Activated CD4-positive, alpha-beta T cell treated with anti-CD3 and anti-CD28 coated beads, Interleukin-2, amount 10 ng/mL, durations not matched to agents 7 days and 5 days (primary cell): ENCODE measurements around the gene PHLPP1. TPM values are rescaled to one million over a fixed set of nuclear protein-coding genes. Genes with fewer than 3 reads are reported as not detected.
"Not testable (repeated sequence)": the region's sequence is repeated elsewhere in the genome, so short reads cannot be mapped to it uniquely, and the experiment has no call there.

Source experiments
- CTCF ChIA-PET: fragments of 350-600 bp; sonication (Branson Sonifier 250); formaldehyde crosslinking; loops from one replicate; lab custom pipeline; 2021; ENCODE audit warnings: antibody characterized with exemption; lab: Charles Lee
- POLR2A ChIA-PET: fragments of 350-600 bp; sonication (Branson Sonifier 250); formaldehyde crosslinking; loops from one replicate; lab custom pipeline; 2021; ENCODE audit warnings: antibody characterized with exemption; lab: Charles Lee
- DNase-seq: peaks from one replicate; pipeline ENCODE4 v3.0.0-alpha.2; 2020
- H3K27ac Mint-ChIP-seq: one replicate; pipeline ENCODE4 v1.8.0; 2021; ENCODE audit warnings: mild to moderate bottlenecking, moderate library complexity, mixed read lengths
- H3K27me3 Mint-ChIP-seq: one replicate; pipeline ENCODE4 v1.8.0; 2021; ENCODE audit warnings: mixed read lengths
- H3K36me3 Mint-ChIP-seq: one replicate; pipeline ENCODE4 v1.8.0; 2021; ENCODE audit warnings: low read depth, mixed read lengths
- H3K4me1 Mint-ChIP-seq: one replicate; pipeline ENCODE4 v1.8.0; 2021; ENCODE audit warnings: mixed read lengths
- H3K4me3 Mint-ChIP-seq: one replicate; pipeline ENCODE4 v1.8.0; 2021; ENCODE audit warnings: mild to moderate bottlenecking, moderate library complexity, mixed read lengths
- H3K9me3 Mint-ChIP-seq: one replicate; pipeline ENCODE4 v1.8.0; 2021; ENCODE audit warnings: mixed read lengths
- total RNA-seq, 2 experiments: library from RNA; stranded (reverse); gene quantifications; one replicate each; pipeline ENCODE4 v1.2.3, GENCODE V29; 2021

PHLPP1 gene
- total RNA-seq, 2 experiments from 2014 or later, result 2.7 to 3.8 TPM

GRCh38 chr18:62737241-62737873 lies 22.0 kb downstream of the PHLPP1 start:
- Mint-ChIP-seq H3K9me3 (no peaks in the 10 kb centered on the region), H3K4me3 (no peak overlapping the region), H3K4me1 (no peaks in the 10 kb centered on the region), H3K36me3 (no peaks in the 10 kb centered on the region), H3K27ac (no peak overlapping the region), H3K27me3 (no peaks in the 10 kb centered on the region)
- no peak for DNase-seq
- ChIA-PET POLR2A (no interaction called here), CTCF (interaction anchor here (0.7 to 1.1 kb wide), 2 partner anchors 22 to 237 kb away, joined by 3 read pairs; partner anchors contain the start of gene PHLPP1)

- Mint-ChIP-seq H3K36me3 (no peaks in the 10 kb centered on the region), H3K27me3 (no peaks in the 10 kb centered on the region), H3K4me3 (no peak overlapping the region), H3K27ac (no peak overlapping the region), H3K9me3 (no peaks in the 10 kb centered on the region), H3K4me1 (no peaks in the 10 kb centered on the region)
- no peak for DNase-seq
- ChIA-PET POLR2A (no interaction called here), CTCF (interaction anchor here (1.9 kb wide), 1 partner anchor 13 kb away, joined by 5 read pairs; no protein-coding TSS in a partner anchor)
Observed at GRCh38 chr18:62738639-62739038, 23.3 kb downstream of the PHLPP1 start.

GRCh38 chr18:62739911-62740310 lies 24.6 kb downstream of the PHLPP1 start:
- H3K9me3 Mint-ChIP-seq, result no peaks in the 10 kb centered on the region
- no peaks in the 10 kb centered on the region for H3K27me3 Mint-ChIP-seq
- no peak overlapping the region for H3K27ac Mint-ChIP-seq
- ChIA-PET POLR2A (interaction anchor here (0.6 kb wide), 1 partner anchor 256 kb away, joined by 11 read pairs; no protein-coding TSS in a partner anchor), CTCF (interaction anchor here (0.7 to 1.9 kb wide), 2 partner anchors 14 to 42 kb away, joined by 3 to 5 read pairs; no protein-coding TSS in a partner anchor)
- no peaks in the 10 kb centered on the region for H3K4me1 Mint-ChIP-seq
- no peaks in the 10 kb centered on the region for H3K36me3 Mint-ChIP-seq
- no peak for DNase-seq
- no peak overlapping the region for H3K4me3 Mint-ChIP-seq

- H3K27ac Mint-ChIP-seq, H3K36me3 Mint-ChIP-seq, POLR2A ChIA-PET, H3K9me3 Mint-ChIP-seq, H3K4me3 Mint-ChIP-seq, H3K27me3 Mint-ChIP-seq, H3K4me1 Mint-ChIP-seq, DNase-seq: not testable (repeated sequence)
- CTCF ChIA-PET, result interaction anchor here (1.9 kb wide), 1 partner anchor 13 kb away, joined by 4 read pairs; no protein-coding TSS in a partner anchor
Observed at GRCh38 chr18:62740650-62741049, 25.3 kb downstream of the PHLPP1 start.

GRCh38 chr18:62741118-62741566 lies 25.8 kb downstream of the PHLPP1 start:
- no peaks in the 10 kb centered on the region for H3K9me3 Mint-ChIP-seq
- no peak overlapping the region for H3K4me3 Mint-ChIP-seq
- no peaks in the 10 kb centered on the region for H3K27me3 Mint-ChIP-seq
- POLR2A ChIA-PET, result no interaction called here
- H3K27ac Mint-ChIP-seq, result no peak overlapping the region
- DNase-seq, result no peak
- CTCF ChIA-PET, result interaction anchor here (1.9 kb wide), 1 partner anchor 13 kb away, joined by 4 read pairs; no protein-coding TSS in a partner anchor
- no peaks in the 10 kb centered on the region for H3K36me3 Mint-ChIP-seq
- no peaks in the 10 kb centered on the region for H3K4me1 Mint-ChIP-seq

- H3K9me3 Mint-ChIP-seq, result no peaks in the 10 kb centered on the region
- H3K27me3 Mint-ChIP-seq, result no peaks in the 10 kb centered on the region
- H3K36me3 Mint-ChIP-seq, result no peaks in the 10 kb centered on the region
- H3K27ac Mint-ChIP-seq, result no peak overlapping the region
- CTCF ChIA-PET, result interaction anchor here (1.9 kb wide), 1 partner anchor 13 kb away, joined by 4 read pairs; no protein-coding TSS in a partner anchor
- H3K4me3 Mint-ChIP-seq, result no peak overlapping the region
- no peaks in the 10 kb centered on the region for H3K4me1 Mint-ChIP-seq
- POLR2A ChIA-PET, result no interaction called here
- DNase-seq, result no peak
Observed at GRCh38 chr18:62741584-62741983, 26.2 kb downstream of the PHLPP1 start.

- Mint-ChIP-seq H3K9me3 (peaks cover under 1% of the 10 kb centered on the region), H3K27me3 (no peaks in the 10 kb centered on the region), H3K4me1 (no peaks in the 10 kb centered on the region), H3K27ac (no peak overlapping the region), H3K4me3 (no peak overlapping the region), H3K36me3 (no peaks in the 10 kb centered on the region)
- ChIA-PET POLR2A (no interaction called here), CTCF (no interaction called here)
- DNase-seq, result no peak
Observed at GRCh38 chr18:62744076-62744968, 29.0 kb downstream of the PHLPP1 start.

GRCh38 chr18:62745089-62745751 lies 29.9 kb downstream of the PHLPP1 start:
- no peaks in the 10 kb centered on the region for H3K27me3 Mint-ChIP-seq
- DNase-seq, result no peak
- peaks cover 3% of the 10 kb centered on the region for H3K9me3 Mint-ChIP-seq
- H3K27ac Mint-ChIP-seq, result no peak overlapping the region
- POLR2A ChIA-PET, result no interaction called here
- no peaks in the 10 kb centered on the region for H3K36me3 Mint-ChIP-seq
- H3K4me3 Mint-ChIP-seq, result no peak overlapping the region
- CTCF ChIA-PET, result no interaction called here
- no peaks in the 10 kb centered on the region for H3K4me1 Mint-ChIP-seq

- ChIA-PET CTCF (no interaction called here), POLR2A (no interaction called here)
- H3K4me1 Mint-ChIP-seq, result peaks cover 3% of the 10 kb centered on the region
- DNase-seq, result no peak
- peaks cover 3% of the 10 kb centered on the region for H3K9me3 Mint-ChIP-seq
- no peak overlapping the region for H3K4me3 Mint-ChIP-seq
- H3K36me3 Mint-ChIP-seq, result no peaks in the 10 kb centered on the region
- H3K27ac Mint-ChIP-seq, result no peak overlapping the region
- peaks cover 1% of the 10 kb centered on the region for H3K27me3 Mint-ChIP-seq
Observed at GRCh38 chr18:62749389-62749788, 34.0 kb downstream of the PHLPP1 start.

- Mint-ChIP-seq H3K27me3 (peaks cover 1% of the 10 kb centered on the region), H3K9me3 (peaks cover 3% of the 10 kb centered on the region), H3K4me3 (no peak overlapping the region), H3K27ac (no peak overlapping the region), H3K4me1 (peaks cover 3% of the 10 kb centered on the region), H3K36me3 (no peaks in the 10 kb centered on the region)
- POLR2A ChIA-PET, result no interaction called here
- no peak for DNase-seq
- CTCF ChIA-PET, result no interaction called here
Observed at GRCh38 chr18:62751341-62751821, 36.0 kb downstream of the PHLPP1 start.

GRCh38 chr18:62751977-62752376 lies 36.6 kb downstream of the PHLPP1 start:
- Mint-ChIP-seq H3K9me3 (peaks cover 3% of the 10 kb centered on the region), H3K4me3 (no peak overlapping the region), H3K27me3 (peaks cover 1% of the 10 kb centered on the region), H3K27ac (no peak overlapping the region), H3K36me3 (no peaks in the 10 kb centered on the region), H3K4me1 (peaks cover 3% of the 10 kb centered on the region)
- DNase-seq, result no peak
- CTCF ChIA-PET, result no interaction called here
- POLR2A ChIA-PET, result no interaction called here

GRCh38 chr18:62754026-62754425 lies 38.7 kb downstream of the PHLPP1 start:
- DNase-seq, result no peak
- no peaks in the 10 kb centered on the region for H3K36me3 Mint-ChIP-seq
- no peak overlapping the region for H3K4me3 Mint-ChIP-seq
- H3K27ac Mint-ChIP-seq, result no peak overlapping the region
- POLR2A ChIA-PET, result no interaction called here
- H3K9me3 Mint-ChIP-seq, result peaks cover 3% of the 10 kb centered on the region
- CTCF ChIA-PET, result interaction anchor here (1.5 kb wide), 1 partner anchor 12 kb away, joined by 4 read pairs; no protein-coding TSS in a partner anchor
- peaks cover 1% of the 10 kb centered on the region for H3K27me3 Mint-ChIP-seq
- H3K4me1 Mint-ChIP-seq, result peaks cover 3% of the 10 kb centered on the region
